Femur (tissue), 1 donor: Measurements from ENCODE around the gene KDM4B.

ENCODE experiments used
- DNase-seq: peaks from one replicate; pipeline ENCODE4 v3.0.0-alpha.2; 2017

The KDM4B gene

GRCh38 chr19:5112175-5112574, 143.3 kb downstream of the KDM4B start:
- DNase-seq, result no peak

GRCh38 chr19:5112681-5113575, 144.0 kb downstream of the KDM4B start:
- no peak for DNase-seq

- DNase-seq, result no peak
These were observed 145.0 kb downstream of the KDM4B start for GRCh38 chr19:5113633-5114586.

GRCh38 chr19:5114727-5115126, 145.8 kb downstream of the KDM4B start:
- DNase-seq, result no peak

GRCh38 chr19:5115351-5115750, 146.4 kb downstream of the KDM4B start:
- DNase-seq, result no peak

- no peak for DNase-seq
These were observed 146.9 kb downstream of the KDM4B start for GRCh38 chr19:5115771-5116202.

GRCh38 chr19:5116292-5116691, 147.4 kb downstream of the KDM4B start:
- no peak for DNase-seq

DNA sequence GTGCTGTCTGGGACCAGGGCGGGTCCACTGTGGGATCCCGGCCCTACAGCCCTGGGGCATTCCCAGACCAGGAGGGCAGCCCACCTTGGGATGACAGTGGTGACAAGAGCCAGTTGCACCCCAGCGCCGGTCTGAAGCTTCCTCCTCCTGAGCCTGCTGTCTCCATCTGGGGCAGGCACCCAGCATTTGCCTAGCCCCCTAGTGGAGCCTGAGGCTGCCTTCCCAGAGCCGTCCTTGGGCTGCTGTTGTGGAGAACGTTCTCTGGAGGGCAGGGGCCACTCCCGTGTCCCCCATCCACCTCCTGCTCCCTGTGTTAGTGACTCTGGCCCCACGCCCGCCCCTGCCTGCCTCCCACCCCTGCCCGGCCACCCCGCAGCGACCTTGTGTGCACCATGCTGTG, 148.5 kb downstream of the KDM4B start:
- no peak for DNase-seq

DNA sequence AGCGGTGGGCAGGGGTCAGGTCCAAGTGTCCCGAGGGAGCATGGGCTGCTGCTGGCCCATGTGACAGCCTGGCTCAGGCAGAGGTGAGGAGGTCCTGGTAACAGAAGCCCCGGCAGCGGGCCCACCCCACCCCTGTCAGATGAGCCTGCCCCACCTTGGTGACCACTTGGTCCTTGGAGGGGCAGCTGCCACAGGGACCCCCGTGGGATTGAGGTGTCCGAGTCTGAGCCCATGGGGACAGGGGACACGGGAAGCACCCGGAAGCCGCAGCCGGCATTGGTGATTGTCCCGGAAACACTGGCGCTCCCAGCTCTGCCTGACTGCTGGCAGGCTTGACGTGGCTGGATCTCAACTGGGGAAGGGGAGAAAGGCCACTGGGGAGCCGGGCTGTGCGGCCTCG, 149.1 kb downstream of the KDM4B start:
- DNase-seq, result no peak

DNA sequence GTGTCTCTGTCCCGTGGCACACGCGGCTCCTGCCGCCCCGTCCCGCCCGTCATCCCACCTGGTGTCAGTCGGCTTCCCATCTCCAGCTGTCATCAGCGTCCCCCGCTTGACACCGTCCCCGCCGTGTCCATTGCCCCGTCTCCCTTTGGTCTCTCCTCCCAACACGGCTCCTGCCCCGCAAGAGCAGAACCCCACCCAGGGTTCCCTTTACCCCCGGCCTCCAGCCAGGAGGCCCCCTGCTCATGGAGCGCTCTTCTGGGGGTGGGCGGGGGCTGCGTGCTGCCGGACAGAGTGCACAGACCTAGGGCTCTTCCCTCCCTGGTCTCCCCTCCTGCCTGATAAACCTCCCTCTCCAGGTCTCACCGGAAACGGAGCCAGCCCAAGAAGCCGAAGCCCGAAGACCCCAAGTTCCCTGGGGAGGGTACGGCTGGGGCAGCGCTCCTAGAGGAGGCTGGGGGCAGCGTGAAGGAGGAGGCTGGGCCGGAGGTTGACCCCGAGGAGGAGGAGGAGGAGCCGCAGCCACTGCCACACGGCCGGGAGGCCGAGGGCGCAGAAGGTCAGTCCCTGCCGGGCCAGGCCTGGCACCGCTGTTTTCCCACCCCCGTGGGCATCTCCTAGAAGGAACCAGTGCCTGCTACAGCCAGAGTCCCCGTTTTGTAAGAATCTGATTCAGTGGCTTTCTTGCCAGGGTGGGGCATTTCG, 150.5 kb downstream of the KDM4B start:
- DNase-seq, result no peak

- no peak for DNase-seq
These were observed 151.4 kb downstream of the KDM4B start for GRCh38 chr19:5120321-5120720.

- no peak for DNase-seq
These were observed 151.9 kb downstream of the KDM4B start for GRCh38 chr19:5120833-5121232.

DNA sequence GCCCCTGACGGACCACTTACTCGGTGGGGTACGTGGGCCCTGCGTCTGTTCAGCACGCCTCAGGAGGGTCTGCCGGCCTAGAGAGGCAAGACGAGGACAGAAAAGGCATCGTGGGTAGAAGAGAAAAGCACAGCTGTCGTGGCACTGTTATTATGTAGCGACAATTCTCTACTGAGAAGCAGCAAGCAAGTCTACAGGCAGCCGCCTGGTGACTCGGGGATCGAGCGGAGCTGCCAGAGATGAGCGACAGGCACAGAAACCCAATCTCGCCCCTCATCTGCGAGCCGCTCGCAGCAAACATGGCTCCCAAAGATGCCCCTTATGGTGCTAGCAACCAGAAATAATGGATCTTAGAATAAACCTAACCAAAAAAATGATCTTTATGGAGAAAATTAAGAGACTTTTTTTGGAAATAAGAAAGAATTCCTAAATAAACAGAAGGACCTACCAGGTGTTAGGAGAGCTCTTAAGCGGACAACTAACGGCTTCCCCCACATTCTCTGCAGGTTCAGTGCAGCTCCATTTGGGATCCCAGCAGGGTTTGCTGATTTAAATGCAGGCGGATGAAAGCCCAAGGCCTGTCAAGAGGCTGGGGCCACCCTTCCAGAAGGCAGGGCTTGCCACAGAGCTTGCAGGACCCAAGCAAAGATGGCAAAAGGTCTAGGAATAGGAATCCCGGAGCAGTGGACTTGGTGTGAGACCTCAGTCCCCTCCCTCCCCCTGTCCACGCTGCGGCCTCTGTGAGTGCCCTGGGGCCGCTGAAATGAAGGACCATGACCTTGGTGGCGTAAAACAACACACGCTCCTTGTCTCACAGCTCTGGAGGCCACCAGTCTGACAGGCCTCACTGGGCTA, 152.6 kb downstream of the KDM4B start:
- DNase-seq, result no peak

- no peak for DNase-seq
These were observed 153.1 kb downstream of the KDM4B start for GRCh38 chr19:5122121-5122400.

GRCh38 chr19:5122671-5123409, 153.9 kb downstream of the KDM4B start:
- no peak for DNase-seq

- DNase-seq, result no peak
These were observed 154.7 kb downstream of the KDM4B start for GRCh38 chr19:5123646-5124045.

DNA sequence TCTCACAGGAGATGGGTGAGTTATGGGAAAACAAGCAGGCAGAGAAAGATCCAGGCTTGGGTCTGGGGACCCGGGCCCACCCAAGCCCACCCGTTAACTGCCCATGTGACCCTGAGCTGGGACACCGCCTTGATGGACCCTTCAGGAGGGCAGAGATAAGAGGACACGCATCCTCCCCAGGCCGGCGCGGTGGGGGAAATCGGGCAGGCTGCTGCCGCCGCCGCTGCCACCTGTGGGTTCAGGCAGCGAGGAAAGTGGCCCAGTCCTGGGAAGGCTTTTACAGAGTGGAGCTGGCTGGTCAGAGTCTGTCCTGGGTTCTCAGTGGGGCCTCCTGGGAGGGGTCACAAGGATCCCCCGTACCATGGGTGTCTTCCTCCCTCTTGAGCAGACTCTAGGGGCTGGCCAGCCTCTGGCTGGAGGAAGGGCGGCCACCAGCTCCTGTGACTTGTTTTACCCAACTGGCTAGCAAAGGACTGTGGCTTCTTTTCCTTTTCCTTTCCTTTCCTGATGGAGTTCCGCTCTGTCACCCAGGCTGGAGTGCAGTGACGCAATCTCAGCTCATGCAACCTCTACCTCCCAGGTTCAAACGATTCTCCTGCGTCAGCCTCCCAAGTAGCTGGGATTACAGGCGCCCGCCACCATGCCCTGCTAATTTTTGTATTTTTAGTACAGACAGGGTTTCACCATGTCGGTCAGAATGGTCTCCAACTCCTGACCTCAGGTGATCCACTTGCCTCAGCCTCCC, 155.4 kb downstream of the KDM4B start:
- no peak for DNase-seq

GRCh38 chr19:5125376-5125775, 156.5 kb downstream of the KDM4B start:
- no peak for DNase-seq

DNA sequence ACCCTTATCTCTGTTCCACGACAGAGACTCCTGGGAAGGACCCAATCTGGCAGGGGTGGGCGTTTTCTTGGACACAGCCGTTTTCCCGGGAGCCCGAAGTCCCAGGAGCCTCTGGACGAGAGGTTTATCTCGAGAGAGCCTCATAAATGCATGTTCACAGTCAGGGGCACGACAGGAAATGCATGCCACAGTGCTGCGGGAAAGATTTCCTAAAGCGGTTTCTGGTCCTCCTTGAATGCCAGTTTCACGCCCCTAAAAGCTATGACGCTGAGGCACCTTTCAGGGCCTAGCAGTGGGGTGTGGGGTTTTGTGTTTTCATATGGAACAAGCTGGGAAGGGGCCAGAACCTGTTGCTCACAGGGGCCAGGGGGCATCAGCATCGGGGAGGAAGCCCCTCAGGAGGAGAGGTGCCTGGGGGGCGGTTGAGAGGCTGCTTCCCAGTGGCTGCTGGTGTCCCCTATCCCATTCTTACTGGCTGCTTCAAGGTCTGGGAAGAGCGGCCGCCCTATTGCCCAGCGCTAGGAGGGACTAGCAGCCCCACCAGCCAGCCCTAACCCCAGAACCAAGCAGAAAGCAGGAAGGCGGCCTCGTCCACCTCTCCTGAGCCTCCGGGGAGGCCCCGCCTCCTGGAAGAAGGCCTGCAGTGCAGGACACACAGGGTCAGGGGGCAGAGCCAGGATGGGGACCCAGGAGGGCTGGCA, 157.0 kb downstream of the KDM4B start:
- DNase-seq, result no peak
